ENCODE data around the gene F7.
"Not testable (repeated sequence)": the region's sequence is repeated elsewhere in the genome, so short reads cannot be mapped to it uniquely, and the experiment has no call there.

Gene F7

GRCh38 chr13:113087923-113088690 is 17.5 kb upstream of the F7 start:
- no peak for DNase-seq

GRCh38 chr13:113088691-113089020 is 16.9 kb upstream of the F7 start:
- DNase-seq, result no peak

- no peak for DNase-seq
These were observed 15.7 kb upstream of the F7 start for GRCh38 chr13:113089693-113090414.

GRCh38 chr13:113090415-113090770 is 15.2 kb upstream of the F7 start:
- no peak for DNase-seq

- DNase-seq, result no peak
These were observed 14.8 kb upstream of the F7 start for GRCh38 chr13:113090806-113091205.

GRCh38 chr13:113091211-113091771 is 14.3 kb upstream of the F7 start:
- DNase-seq, result no peak

GRCh38 chr13:113091891-113092775 is 13.5 kb upstream of the F7 start:
- DNase-seq, result no peak

- no peak for DNase-seq
These were observed 12.6 kb upstream of the F7 start for GRCh38 chr13:113092776-113093579.

- no peak for DNase-seq
These were observed 11.8 kb upstream of the F7 start for GRCh38 chr13:113093580-113094409.

GRCh38 chr13:113094410-113094800 is 11.2 kb upstream of the F7 start:
- no peak for DNase-seq

GRCh38 chr13:113095146-113096051 is 10.2 kb upstream of the F7 start:
- no peak for DNase-seq

GRCh38 chr13:113096052-113096744 is 9.4 kb upstream of the F7 start:
- DNase-seq, result no peak

- DNase-seq, result no peak
These were observed 8.8 kb upstream of the F7 start for GRCh38 chr13:113096745-113097305.

GRCh38 chr13:113097651-113098050 is 7.9 kb upstream of the F7 start:
- no peak for DNase-seq

GRCh38 chr13:113098162-113098732 is 7.3 kb upstream of the F7 start:
- no peak for DNase-seq

GRCh38 chr13:113099142-113099541 is 6.4 kb upstream of the F7 start:
- DNase-seq, result no peak

GRCh38 chr13:113102302-113102701 is 3.3 kb upstream of the F7 start:
- not testable (repeated sequence) for DNase-seq

GRCh38 chr13:113102727-113103126 is 2.9 kb upstream of the F7 start:
- no peak for DNase-seq

- DNase-seq, result no peak
These were observed 1.9 kb upstream of the F7 start for GRCh38 chr13:113103646-113104045.
